GM04504 (cell line): ENCODE data around the gene MTMR11.
"Not testable (repeated sequence)": the region's sequence is repeated elsewhere in the genome, so short reads cannot be mapped to it uniquely, and the experiment has no call there.

Source experiments
- DNase-seq: peaks from one replicate; pipeline ENCODE4 v3.0.0-alpha.2; 2012; ENCODE audit warnings: low read depth

Gene MTMR11, protein sequence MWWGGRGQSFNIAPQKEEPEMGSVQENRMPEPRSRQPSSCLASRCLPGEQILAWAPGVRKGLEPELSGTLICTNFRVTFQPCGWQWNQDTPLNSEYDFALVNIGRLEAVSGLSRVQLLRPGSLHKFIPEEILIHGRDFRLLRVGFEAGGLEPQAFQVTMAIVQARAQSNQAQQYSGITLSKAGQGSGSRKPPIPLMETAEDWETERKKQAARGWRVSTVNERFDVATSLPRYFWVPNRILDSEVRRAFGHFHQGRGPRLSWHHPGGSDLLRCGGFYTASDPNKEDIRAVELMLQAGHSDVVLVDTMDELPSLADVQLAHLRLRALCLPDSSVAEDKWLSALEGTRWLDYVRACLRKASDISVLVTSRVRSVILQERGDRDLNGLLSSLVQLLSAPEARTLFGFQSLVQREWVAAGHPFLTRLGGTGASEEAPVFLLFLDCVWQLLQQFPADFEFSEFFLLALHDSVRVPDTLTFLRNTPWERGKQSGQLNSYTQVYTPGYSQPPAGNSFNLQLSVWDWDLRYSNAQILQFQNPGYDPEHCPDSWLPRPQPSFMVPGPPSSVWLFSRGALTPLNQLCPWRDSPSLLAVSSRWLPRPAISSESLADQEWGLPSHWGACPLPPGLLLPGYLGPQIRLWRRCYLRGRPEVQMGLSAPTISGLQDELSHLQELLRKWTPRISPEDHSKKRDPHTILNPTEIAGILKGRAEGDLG

DNA sequence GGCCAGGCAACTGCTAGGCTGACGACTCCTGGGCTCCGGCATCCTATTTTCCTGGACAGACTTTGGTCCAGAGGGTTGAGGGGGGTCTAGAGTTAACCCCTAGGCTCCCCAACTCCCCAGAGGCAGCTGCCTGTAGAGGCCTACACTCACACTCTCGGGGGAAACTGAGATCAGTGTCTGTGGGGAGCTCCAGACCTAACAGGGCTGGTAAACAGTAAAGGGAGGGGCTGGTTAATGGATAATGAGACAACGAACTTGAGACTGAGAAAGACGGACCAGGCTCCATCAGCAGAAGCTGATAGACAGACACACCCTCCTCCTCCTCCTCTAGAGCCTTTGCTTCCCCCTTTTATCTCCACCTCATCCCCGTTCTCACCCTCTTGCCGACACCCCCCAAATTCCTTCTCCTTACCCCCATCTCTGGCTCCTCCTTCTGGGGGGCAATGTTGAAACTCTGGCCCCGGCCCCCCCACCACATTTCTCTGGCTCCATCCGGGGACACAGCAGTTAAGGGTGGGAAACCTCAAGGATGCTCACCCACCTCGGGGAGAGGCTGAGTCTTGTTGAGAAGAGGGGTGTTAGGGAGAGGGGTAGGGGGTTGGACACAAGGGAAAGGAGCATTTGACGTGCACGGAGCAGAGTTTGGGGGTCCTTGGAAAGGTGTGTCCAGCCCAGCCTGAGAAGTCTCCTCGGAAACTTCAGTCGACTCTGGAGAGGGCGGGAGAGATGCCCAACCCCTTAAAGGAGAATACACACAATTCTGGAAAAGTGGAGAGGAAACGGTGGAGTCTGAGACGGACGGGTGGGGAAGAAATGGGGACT, at the start of gene MTMR11:
Gene MTMR11, minus strand, starts transcription at position 710 of the 822 bp plus-strand sequence. Its CDS starts 232 bp downstream, at position 478.
- DNase-seq = no peak

DNA sequence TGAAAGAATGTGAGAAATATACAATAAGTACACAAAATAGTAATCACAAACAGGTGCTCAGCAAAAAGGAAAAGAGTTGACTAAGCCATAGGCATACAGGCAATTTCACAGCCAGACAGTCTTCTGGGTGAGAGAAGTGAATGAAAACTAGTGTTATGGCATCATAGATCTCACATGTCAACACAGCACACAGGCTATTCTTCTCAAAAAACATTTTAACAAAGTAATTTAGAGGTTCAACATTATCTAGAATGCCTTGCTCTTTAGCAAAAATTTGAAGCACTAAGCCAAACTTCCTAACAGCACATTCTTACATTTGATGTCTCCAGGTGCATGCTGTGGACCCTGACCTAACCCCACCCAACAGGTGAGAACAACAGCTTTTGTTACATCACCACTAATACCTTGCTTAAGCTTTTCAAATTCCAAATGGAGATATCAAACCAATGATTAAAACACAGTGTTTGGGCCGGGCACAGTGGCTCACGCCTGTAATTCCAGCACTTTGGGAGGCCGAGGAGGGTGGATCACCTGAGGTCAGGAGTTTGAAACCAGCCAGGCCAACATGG, 43.4 kb upstream of the MTMR11 start:
- DNase-seq = no peak

DNA sequence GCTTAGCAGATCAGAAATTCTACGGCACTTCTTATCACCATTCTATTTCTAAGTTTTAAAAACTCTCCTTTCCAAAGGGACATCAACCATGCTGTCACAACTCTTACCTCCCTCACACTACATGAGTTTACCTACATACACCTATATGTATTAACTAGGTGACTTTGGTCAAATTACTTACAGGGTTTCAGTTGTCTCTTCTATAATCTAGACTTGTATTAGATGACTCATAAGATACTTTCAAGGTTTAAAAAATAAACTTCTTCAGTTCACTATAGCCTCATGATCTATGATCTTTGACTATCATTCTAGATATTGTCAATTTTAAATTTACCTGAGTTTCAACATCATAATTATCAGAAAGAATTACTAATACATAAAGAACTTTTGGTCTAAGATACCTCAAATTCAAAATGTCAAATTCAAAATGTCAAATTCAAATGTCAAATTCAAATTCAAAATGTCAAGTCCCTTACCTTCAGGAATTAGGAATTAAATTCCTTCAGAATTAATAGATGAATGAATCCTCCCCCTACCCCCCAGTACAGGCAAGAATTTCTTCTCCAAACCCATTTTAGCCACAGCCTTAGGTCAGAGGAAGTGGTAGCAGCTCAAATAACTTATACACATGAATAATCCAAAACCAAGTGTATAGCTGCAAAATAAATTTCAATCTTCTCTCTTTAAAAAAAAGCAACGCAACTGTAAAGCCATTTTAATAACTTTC, 42.7 kb upstream of the MTMR11 start:
- DNase-seq = no peak

DNA sequence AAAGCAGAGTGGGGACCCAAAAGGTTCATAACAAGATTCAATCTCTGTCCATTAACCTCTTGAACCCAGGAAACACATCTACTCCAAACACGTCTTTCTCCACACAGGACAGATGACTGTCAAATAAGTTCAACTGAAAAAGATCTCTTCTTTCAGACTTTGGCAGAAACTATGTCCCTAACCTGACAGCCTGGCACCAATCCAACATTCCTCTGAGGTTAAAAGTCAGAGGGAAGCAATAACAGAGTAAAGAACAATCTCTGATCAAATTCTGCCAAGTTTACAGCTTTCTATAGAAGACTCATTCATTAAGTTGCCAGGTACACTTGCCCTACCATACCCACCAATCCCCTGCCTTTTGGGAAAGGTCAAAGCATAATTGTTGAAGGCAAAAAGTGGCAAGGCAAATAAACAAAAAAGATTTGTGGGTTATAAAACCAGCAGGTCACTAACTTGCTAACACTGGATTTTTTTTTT, 41.9 kb upstream of the MTMR11 start:
- DNase-seq = no peak

DNA sequence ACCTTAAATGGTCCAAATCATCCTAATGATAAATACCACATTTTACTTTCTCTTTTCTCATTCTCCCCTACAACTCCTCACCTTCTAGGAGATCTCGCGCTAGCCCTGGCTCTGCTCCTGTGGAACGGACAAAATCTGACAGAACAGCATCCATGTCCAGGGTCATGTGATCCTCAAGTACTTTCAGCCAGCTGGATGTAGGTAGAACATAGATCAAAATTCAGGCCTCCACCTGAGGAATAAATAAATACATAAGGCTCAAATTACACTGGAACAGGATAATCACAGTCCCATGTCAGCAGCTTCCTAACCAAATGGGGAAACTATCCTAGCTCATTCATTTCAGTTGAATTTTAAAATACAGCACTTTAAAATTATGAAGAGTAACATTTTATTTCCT, 40.7 kb upstream of the MTMR11 start:
- no peak for DNase-seq

DNA sequence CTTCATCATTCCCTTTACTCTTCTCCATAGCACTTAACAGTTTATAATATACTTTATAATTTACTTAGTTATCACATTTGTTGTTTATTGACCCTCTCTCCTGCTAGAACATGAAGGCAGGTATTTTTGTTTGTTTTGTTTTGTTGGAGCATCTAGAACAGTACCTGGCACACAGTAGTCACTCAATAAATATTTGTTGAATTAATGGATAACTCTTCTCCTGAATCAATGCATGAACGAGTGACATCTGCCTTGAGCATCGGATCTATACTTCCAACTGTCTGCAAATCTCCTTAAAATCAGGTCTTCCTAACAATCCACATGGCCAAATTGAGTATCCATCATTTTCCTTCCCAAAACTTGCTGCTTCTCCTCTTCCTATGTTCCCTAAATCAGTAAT, 35.9 kb upstream of the MTMR11 start:
- DNase-seq = no peak

DNA sequence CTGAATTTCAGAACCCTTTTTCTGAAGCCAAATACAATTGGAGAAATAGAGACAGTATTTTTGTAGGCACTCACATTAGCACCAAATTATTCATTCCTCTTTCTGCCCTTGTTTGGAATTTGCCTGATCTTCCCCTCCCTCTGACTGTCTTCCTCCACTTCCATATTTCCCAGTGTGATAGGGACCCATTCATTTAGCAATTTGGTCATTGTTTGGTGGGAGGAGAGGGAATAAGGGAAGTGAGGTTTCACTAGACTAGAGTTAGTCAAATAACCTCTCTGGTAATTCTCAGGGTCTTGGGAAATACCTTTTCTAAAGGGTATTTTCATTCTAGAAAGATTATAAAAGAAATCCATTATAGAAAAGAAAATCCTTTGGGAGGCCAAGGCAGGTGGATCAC, 31.0 kb upstream of the MTMR11 start:
- DNase-seq = no peak

DNA sequence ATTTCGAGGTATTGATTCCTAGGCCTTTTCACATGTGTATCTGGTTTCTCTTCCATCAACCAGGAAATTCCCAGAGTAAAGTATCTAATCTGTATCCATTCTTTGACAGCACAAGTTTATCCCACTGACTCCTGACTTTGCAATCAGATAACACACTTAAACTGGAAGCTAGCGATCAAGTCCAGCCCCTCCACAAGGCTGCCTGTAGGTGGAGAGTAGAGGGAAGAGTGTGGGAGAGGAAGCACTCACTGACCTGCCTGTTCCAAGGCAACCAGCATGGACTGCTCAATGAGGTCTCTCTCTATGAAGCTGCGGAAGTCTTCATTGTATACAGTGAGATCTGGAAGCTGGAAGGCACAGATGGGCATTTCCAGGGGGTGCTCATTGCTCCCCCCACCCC, 30.4 kb upstream of the MTMR11 start:
- no peak for DNase-seq

DNA sequence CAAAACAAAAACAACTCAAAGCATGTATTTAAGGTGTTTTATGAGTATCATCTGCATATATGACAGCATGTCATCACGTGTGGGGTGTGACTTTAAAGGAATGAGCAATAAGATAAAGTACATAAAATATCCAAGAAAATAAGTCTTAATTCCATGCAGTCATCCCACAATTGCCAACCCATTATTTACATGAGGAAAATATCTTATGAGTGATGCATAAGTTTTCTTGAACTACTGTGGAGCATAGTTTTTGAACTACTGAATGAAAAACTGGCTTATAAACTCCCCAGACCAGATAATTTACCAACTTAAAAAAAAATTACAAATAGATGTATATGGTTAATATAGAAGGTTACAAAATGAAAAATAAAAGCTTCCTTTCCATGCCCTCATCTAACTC, 29.7 kb upstream of the MTMR11 start:
- no peak for DNase-seq

DNA sequence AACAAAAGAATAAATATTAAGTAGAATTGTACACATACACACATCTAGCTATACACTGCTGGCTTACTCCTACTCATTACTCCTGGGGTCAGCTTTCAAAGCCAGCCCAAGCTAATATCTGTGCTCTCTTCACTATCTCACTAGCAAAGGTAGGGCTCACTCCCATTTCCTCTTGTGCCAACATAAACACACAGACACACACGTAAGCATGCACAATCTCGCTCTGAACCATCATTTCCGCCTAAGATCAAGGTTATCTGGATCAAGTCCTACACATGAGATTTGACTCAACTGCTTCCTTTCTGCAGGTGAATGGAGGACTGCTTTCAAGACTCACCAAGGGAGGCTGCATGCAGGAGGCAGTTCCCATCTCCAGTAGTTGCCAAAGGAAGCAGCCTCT, 28.8 kb upstream of the MTMR11 start:
- DNase-seq = no peak

DNA sequence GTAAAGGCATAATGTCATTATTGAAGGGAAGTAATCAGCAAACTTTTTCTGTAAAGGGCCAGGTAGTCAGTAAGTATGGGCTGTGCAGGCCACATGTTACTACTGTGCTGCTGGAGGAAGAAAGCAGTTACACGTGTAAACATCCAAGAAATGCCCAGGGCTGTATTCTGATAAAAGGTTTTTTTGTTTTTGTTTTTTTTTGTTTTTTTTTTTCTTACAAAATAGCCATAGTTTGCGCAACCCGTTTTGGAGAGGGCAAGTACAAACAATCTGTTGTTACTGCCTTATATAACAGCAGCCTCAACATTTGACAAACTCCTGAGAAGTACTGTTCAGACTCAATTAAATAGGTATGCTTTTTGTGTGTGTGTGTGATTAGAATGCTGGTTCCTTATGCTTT, 26.7 kb upstream of the MTMR11 start:
- DNase-seq = no peak

DNA sequence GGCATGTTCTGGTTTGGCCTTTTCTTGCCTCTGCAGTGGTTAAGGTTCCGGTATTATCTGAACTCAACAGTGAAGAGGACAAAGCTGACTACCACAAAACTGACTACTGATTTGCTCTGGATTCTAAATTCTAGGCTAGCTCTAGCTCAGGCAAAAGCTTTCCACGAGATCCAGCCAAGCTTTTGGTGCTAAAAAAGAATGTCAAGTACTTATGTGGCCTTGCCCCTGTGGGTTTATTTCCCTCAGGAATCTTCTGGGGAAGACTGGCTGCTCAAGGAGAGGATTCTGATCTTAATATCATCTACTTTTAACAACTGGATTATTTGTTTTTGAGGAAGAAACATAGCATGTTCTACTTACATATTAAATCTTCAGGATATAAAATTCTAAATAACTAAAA, 26.1 kb upstream of the MTMR11 start:
- no peak for DNase-seq

DNA sequence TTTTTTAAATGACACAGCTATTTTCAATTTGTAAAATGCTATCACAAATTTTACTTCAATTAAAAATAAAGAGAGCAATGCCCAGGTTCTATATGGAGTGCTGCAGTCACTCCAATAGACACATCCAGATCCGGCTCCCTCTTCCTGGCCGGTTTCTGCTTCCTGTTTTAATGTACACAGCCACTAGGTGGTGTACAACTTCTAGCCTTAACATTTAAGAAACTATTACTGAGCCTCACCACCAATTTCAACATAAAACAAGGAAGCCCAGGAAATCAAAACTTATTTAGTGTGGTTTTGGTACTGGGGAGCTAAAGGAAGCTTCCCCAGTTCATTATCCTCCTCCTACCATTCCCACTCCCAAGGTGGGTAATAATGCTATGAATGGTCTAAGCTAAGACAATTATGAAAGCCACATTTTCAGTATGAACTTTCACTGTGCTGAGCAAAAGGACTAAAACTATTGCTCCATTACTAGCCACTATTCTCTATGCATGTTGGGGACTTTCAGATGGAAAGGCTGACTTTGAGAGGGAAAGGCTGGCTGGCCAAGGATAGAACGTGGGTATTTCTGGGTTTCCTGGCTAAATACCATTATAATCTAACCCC, 25.5 kb upstream of the MTMR11 start:
- DNase-seq = peak; percentile 58

DNA sequence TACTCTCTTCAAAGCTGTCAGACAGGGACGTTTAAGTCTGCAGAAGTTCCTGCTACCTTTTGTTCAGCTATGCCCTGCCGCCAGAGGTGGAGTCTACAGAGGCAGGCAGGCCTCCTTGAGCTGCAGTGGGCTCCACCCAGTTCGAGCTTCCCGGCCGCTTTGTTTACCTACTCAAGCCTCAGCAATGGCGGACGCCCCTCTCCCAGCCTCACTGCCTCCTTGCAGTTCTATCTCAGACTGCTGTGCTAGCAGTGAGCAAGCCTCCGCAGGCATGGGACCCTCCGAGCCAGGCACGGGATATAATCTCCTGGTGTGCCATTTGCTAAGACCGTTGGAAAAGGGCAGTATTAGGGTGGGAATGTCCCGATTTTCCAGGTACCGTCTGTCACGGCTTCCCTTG, 20.9 kb upstream of the MTMR11 start:
- DNase-seq = not testable (repeated sequence)

DNA sequence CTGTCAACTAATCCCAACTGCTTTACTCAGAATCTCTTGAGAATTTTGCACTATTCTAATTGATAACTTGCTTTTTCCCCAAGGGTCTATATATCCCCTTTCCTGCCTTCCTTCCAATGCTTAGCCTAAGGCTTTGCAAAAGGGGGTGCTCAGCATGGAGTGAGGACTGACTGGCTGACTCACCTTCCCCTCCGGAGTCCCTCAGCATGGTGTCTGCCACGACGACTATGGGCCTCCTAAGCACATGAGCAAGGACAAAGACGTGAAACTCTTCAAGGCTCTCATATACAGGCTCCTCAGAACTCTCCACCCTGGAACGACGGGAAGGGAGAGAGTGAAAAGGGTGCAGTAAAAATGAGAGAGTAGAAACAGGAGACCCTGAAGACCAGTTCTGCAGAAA, 13.2 kb upstream of the MTMR11 start:
- DNase-seq = no peak

DNA sequence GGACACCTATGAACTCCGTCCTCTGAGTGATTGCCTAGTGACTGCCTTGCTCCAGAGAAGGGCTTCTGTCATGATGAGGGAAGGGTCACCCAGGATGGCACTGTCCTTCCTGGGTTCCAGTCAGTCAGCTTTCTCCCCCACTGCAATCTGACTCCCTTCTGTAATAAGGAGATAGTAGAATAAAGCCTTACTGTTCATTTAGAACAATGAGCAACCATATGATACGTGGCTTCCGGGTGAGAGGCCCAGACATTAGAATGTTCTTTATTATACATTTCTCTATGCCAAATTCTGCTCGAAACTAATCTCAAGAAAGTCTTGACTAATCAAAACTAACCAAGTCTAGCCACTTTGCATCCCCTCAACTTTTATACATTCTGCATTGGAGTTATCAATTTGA, 8.5 kb upstream of the MTMR11 start:
- DNase-seq = no peak

DNA sequence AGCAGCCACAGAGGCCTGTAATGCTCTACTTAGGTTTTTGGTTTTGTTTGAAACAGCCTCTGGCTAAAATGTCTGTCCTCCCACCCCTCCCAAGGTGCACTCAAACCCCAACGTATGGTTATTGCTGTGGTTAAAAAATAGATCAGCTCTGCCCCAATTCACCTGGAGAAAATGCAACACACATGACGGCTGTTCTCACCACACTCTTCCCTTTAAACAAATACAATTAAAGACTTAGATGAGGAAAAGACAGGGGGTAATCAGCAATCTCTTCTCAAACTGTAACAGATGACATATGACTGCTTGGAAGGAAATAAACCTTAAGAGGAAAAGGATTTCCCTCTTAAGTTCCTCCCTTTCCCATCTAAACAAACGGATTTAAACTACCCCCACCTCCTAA, 6.2 kb upstream of the MTMR11 start:
- no peak for DNase-seq

DNA sequence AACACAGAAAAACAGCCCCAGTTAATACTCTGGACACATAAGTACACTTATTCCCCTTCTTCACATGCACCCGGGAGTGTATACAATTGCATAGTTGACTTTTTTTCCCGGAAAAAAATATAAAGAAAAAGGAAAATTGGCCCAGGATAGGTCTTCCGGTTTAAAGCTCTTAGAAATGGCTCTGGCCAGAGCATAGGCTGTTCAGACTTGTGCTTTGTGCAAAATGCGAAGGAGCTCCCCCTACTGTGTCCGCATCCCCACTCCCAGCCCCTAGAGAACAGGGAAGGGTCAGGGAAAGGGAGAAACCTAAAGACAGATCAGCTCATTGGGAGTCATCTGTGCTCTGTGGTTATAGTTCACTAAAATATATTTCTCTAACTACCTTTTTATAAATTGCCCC, 5.5 kb upstream of the MTMR11 start:
- DNase-seq = no peak

DNA sequence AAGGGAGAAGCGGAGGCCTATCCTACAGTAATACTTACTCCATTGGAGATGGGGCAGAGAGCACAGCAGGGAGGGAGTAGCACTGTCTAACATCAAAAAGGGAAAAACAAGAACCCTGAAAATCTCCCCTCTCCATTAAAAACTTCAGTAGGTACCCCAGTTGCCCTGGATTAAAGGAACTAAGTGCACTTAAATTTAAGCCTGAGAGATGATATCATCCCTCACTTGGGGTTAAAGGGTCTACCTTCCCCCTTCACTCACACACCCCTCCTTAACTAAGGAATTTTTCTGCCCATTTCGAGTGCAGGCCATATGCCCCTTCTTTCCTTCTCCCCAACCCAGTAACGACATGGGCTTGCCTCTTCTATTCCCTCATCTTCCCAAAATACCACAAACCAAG, 3.7 kb upstream of the MTMR11 start:
- DNase-seq = no peak

DNA sequence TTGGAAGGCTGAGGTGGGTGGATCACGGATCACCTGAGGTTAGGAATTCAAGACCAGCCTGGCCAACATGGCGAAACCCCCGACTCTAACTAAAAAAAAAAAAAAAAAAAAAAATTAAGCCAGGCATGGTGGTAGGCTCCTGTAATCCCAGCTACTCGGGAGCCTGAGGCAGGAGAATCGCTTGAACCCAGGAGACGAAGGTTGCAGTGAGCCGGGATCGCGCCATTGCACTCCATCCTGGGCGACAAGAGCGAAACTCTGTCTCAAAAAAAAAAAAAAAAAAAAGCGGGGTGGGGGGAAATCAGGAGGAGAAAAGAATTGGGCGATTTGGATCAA, 2.0 kb upstream of the MTMR11 start:
- DNase-seq = not testable (repeated sequence)

DNA sequence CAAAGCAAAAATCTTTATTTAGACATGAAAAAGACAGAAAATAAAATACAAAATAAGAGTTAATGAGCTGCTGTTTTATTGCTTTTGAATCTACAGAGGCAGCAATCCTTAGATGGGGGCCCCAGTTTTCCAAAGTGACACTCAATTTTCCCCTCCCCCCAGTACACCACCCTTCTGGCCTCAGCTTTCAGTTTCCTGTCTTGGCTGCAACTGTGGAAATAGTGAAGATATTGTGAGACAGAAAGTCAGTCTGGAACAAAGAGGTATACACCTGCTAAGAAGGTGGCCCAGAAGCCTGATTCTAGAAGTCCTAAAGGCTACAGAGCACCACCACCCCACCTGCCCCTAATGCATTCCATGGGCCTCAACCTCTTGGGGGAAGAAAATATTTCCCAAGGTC, 1.1 kb upstream of the MTMR11 start:
- no peak for DNase-seq
